Caco-2 (cell line): ENCODE data around the gene RNF10. TPM values are rescaled to one million over a fixed set of nuclear protein-coding genes. Genes with fewer than 3 reads are reported as not detected.

Experiments
- BruUV-seq: library from RNA; stranded (reverse); fragments of 400-500 nt; replicated peaks from 2 replicates; lab custom pipeline; 2021; lab: Mats Ljungman, UMichigan
- CTCF ChIA-PET: fragments of 300-600 bp; sonication (Branson Sonifier 250); formaldehyde crosslinking; loops from one replicate; lab custom pipeline; 2022; ENCODE audit warnings: antibody characterized with exemption; lab: Charles Lee
- POLR2A ChIA-PET: fragments of 300-600 bp; sonication (Branson Sonifier 250); formaldehyde crosslinking; loops from one replicate; lab custom pipeline; 2022; ENCODE audit warnings: antibody characterized with exemption; lab: Charles Lee
- DNase-seq, 2 experiments: peaks; one replicate each; pipeline versions ENCODE4 v3.0.0 to v3.0.0-alpha.2; 2020 to 2022
- H3K27me3 ChIP-seq: replicated peaks from 2 replicates; pipeline ENCODE4 v1.6.0; 2011; ENCODE audit warnings: low read length; ENCODE audit not compliant: control insufficient read depth, insufficient read depth
- H3K36me3 ChIP-seq: 2 replicates; pipeline ENCODE4 v1.5.1; 2011; ENCODE audit warnings: low read length; ENCODE audit not compliant: control insufficient read depth, insufficient read depth
- H3K4me1 ChIP-seq: fragments of 250-450 bp; sonication (Bioruptor Pico); 2 replicates; pipeline ENCODE4 v1.5.1; 2020; ENCODE audit warnings: mild to moderate bottlenecking
- H3K4me3 ChIP-seq: 2 replicates; pipeline ENCODE4 v1.5.1; 2011; ENCODE audit warnings: low read depth, mild to moderate bottlenecking, control low read depth, low read length
- H3K9me3 ChIP-seq: fragments of 250-450 bp; sonication (Bioruptor Pico); 2 replicates; pipeline ENCODE4 v1.5.1; 2020; ENCODE audit warnings: mild to moderate bottlenecking, moderate library complexity
- H3K27ac Mint-ChIP-seq: one replicate; pipeline ENCODE4 v1.8.0; 2022; ENCODE audit warnings: mixed read lengths; ENCODE audit not compliant: unreplicated experiment
- H3K27me3 Mint-ChIP-seq: one replicate; pipeline ENCODE4 v1.8.0; 2022; ENCODE audit warnings: mixed read lengths; ENCODE audit not compliant: insufficient read depth, unreplicated experiment
- H3K36me3 Mint-ChIP-seq: one replicate; pipeline ENCODE4 v1.8.0; 2022; ENCODE audit warnings: mild to moderate bottlenecking, mixed read lengths; ENCODE audit not compliant: insufficient read depth, unreplicated experiment
- H3K4me1 Mint-ChIP-seq: one replicate; pipeline ENCODE4 v1.8.0; 2022; ENCODE audit warnings: low read depth, mixed read lengths; ENCODE audit not compliant: unreplicated experiment
- H3K4me3 Mint-ChIP-seq: one replicate; pipeline ENCODE4 v1.8.0; 2022; ENCODE audit warnings: mild to moderate bottlenecking, moderate library complexity, mixed read lengths; ENCODE audit not compliant: unreplicated experiment
- H3K9me3 Mint-ChIP-seq: one replicate; pipeline ENCODE4 v1.8.0; 2022; ENCODE audit warnings: mixed read lengths; ENCODE audit not compliant: unreplicated experiment
- intact Hi-C: fragments of 100-400 bp; cut with micrococcal nuclease; formaldehyde crosslinking; loops from one replicate; pipeline ENCODE4 v1.10.0; 2022; ENCODE audit not compliant: unreplicated experiment
- total RNA-seq: library from RNA; stranded (reverse); gene quantifications from 2 replicates; pipeline ENCODE4 v1.2.3, GENCODE V29; 2022
- TF ChIP-seq, protein P1 (sequence below), 2 experiments: fragments of 200-600 bp in 1 of 2; IDR thresholded peaks; 1 replicate in 1 of 2; 2 replicates in 1 of 2; pipeline versions ENCODE4 v1.5.1 to v1.8.0; 2011 to 2022; ENCODE audit warnings: antibody characterized with exemption in 1 of 2, control low read depth in 1 of 2, inconsistent platforms in 1 of 2, low read depth in 1 of 2, low read length in 1 of 2, mild to moderate bottlenecking in 1 of 2, moderate library complexity in 1 of 2; ENCODE audit not compliant: insufficient read depth in 1 of 2, severe bottlenecking in 1 of 2, unreplicated experiment in 1 of 2

The RNF10 gene
- total RNA-seq, 1 experiment from 2014 or later: 133 TPM

DNA sequence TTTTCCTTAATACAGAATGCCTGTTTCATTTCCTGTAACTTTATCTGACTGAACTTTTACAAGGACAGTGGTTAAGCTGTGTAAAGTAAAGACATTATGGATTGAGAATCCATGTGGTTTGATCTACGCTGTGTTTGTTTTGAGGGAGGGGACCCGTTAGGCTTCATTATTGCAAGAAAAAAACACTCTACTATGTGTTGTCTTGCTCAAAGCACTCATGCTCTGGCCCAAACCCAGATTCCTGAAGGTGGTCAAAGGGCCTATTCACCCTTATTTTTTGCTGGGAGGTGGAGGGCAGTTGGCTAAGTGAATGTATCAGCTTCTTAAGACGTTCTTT is 11.9 kb downstream of the RNF10 start:
- Histone ChIP-seq H3K27me3 (no peaks in the 10 kb centered on the region), H3K9me3 (no peaks in the 10 kb centered on the region), H3K36me3 (peaks cover 5% of the 10 kb centered on the region; the same call in 1 of the 2 replicates), H3K4me3 (no peak overlapping the region), H3K4me1 (peaks cover 34% of the 10 kb centered on the region)
- POLR2A ChIA-PET: no interaction called here
- CTCF ChIA-PET: interaction anchor here (1.0 kb wide), 1 partner anchor 35 kb away, joined by 3 read pairs; the partner anchor contains the start of gene POP5
- BruUV-seq: no TSS peak
- Mint-ChIP-seq H3K4me3 (no peak overlapping the region), H3K4me1 (no peaks in the 10 kb centered on the region), H3K27ac (no peak overlapping the region), H3K36me3 (peaks cover 23% of the 10 kb centered on the region), H3K9me3 (no peaks in the 10 kb centered on the region), H3K27me3 (no peaks in the 10 kb centered on the region)
- no peak for DNase-seq
- TF ChIP-seq, protein P1, sequence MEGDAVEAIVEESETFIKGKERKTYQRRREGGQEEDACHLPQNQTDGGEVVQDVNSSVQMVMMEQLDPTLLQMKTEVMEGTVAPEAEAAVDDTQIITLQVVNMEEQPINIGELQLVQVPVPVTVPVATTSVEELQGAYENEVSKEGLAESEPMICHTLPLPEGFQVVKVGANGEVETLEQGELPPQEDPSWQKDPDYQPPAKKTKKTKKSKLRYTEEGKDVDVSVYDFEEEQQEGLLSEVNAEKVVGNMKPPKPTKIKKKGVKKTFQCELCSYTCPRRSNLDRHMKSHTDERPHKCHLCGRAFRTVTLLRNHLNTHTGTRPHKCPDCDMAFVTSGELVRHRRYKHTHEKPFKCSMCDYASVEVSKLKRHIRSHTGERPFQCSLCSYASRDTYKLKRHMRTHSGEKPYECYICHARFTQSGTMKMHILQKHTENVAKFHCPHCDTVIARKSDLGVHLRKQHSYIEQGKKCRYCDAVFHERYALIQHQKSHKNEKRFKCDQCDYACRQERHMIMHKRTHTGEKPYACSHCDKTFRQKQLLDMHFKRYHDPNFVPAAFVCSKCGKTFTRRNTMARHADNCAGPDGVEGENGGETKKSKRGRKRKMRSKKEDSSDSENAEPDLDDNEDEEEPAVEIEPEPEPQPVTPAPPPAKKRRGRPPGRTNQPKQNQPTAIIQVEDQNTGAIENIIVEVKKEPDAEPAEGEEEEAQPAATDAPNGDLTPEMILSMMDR (IDR thresholded peaks at IDR 0.05; ENCODE audit: insufficient read depth in 1 of 2, low read depth in 1 of 2, low read length in 1 of 2, severe bottlenecking in 1 of 2, unreplicated experiment in 1 of 2): no peak
- intact Hi-C loops: no loop called here

DNA sequence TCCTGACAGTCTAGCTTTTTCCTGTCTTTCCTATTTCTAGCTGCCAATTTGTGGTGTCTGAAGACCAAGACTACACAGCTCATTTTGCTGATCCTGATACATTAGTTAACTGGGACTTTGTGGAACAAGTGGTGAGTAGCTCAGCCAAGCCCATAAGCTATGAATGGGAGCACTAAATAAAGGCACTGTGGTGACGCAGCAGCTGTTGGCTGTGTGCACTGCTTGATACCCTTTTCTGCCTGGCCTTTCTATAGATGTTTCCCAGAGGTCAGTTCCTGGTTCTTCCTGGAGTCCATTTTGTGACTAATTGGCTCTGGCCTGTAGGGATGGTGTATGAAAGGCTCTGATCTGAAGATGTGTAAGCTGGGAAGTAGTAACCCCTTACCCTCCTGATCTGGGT is 20.5 kb downstream of the RNF10 start:
- no peak for DNase-seq
- no peak overlapping the region for H3K27ac Mint-ChIP-seq
- H3K27me3 ChIP-seq: no peaks in the 10 kb centered on the region
- intact Hi-C loops: no loop called here
- no peaks in the 10 kb centered on the region for H3K4me1 Mint-ChIP-seq
- no peaks in the 10 kb centered on the region for H3K27me3 Mint-ChIP-seq
- H3K9me3 ChIP-seq: no peaks in the 10 kb centered on the region
- ChIA-PET POLR2A (no interaction called here), CTCF (interaction anchor here (0.6 kb wide), 1 partner anchor 71 kb away, joined by 3 read pairs; no protein-coding TSS in a partner anchor)
- TF ChIP-seq, protein P1 (IDR thresholded peaks at IDR 0.05; ENCODE audit: insufficient read depth in 1 of 2, low read depth in 1 of 2, low read length in 1 of 2, severe bottlenecking in 1 of 2, unreplicated experiment in 1 of 2): no peak
- H3K36me3 Mint-ChIP-seq: peaks cover 69% of the 10 kb centered on the region
- no peaks in the 10 kb centered on the region; the same call in 1 of the 2 replicates for H3K36me3 ChIP-seq
- BruUV-seq: no TSS peak
- peaks cover 10% of the 10 kb centered on the region for H3K4me1 ChIP-seq
- H3K4me3 Mint-ChIP-seq: no peak overlapping the region
- no peaks in the 10 kb centered on the region for H3K9me3 Mint-ChIP-seq
- H3K4me3 ChIP-seq: no peak overlapping the region

DNA sequence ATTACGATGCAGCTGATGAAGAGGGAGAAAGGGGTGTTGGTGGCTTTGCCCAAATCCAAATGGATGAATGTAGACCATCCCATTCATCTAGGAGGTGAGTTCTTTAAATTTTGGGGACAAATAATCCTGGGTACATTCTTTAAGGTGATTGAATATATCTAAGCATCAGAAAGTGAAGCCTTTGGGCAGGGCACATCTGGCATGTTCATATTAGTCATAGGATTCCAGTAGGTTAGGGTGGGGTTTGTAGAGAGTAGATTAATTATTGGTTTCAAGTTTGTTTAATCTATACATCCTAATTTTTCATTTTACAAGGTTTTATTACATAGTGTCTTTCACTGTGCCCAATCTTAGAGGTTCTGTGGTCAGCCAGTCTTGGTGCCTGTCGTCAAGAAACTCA is 23.4 kb downstream of the RNF10 start:
- Histone ChIP-seq H3K4me3 (no peak overlapping the region), H3K36me3 (no peaks in the 10 kb centered on the region; the same call in 1 of the 2 replicates), H3K27me3 (no peaks in the 10 kb centered on the region), H3K9me3 (no peaks in the 10 kb centered on the region), H3K4me1 (no peaks in the 10 kb centered on the region)
- H3K4me1 Mint-ChIP-seq: no peaks in the 10 kb centered on the region
- POLR2A ChIA-PET: no interaction called here
- TF ChIP-seq, protein P1 (IDR thresholded peaks at IDR 0.05; ENCODE audit: insufficient read depth in 1 of 2, low read depth in 1 of 2, low read length in 1 of 2, severe bottlenecking in 1 of 2, unreplicated experiment in 1 of 2): no peak
- CTCF ChIA-PET: no interaction called here
- no peak for DNase-seq
- peaks cover 84% of the 10 kb centered on the region for H3K36me3 Mint-ChIP-seq
- H3K9me3 Mint-ChIP-seq: no peaks in the 10 kb centered on the region
- no TSS peak for BruUV-seq
- no peak overlapping the region for H3K27ac Mint-ChIP-seq
- H3K27me3 Mint-ChIP-seq: no peaks in the 10 kb centered on the region
- intact Hi-C loops: no loop called here
- H3K4me3 Mint-ChIP-seq: no peak overlapping the region
